GM12878 (cell line): ENCODE data around the gene MTO1.

Source experiments
- CTCF ChIP-seq, 3 experiments: IDR thresholded peaks in 2 of 3; conservative IDR thresholded peaks in 1 of 3; 2 replicates each; pipeline ENCODE4 v1.5.1; 2011; ENCODE audit warnings: low read depth in 3 of 3, low read length in 3 of 3, mild to moderate bottlenecking in 3 of 3, control low read depth in 2 of 3, moderate library complexity in 2 of 3, inconsistent platforms in 1 of 3, mixed read lengths in 1 of 3; ENCODE audit not compliant: control insufficient read depth in 2 of 3, insufficient read depth in 1 of 3; ENCODE audit errors: extremely low read depth in 1 of 3
- ELK1 ChIP-seq: IDR thresholded peaks from 2 replicates; pipeline ENCODE4 v1.6.1; 2012; ENCODE audit warnings: low read depth, low read length, improper control_type of control experiment
- ZNF274 ChIP-seq: IDR thresholded peaks from one replicate; pipeline ENCODE4 v1.8.0; 2011; ENCODE audit not compliant: insufficient read length, insufficient read depth

GRCh38 chr6:73515204-73515655, 53.7 kb downstream of the MTO1 start:
- TF ChIP-seq CTCF (IDR thresholded peaks at IDR 0.05 in 2 of 3, conservative IDR thresholded peaks at IDR 0.05 in 1 of 3; ENCODE audit: control insufficient read depth in 2 of 3, extremely low read depth in 1 of 3, insufficient read depth in 1 of 3, low read depth in 3 of 3, low read length in 3 of 3) (no peak), ELK1 (no peak), ZNF274 (no peak)
